HepG2 (cell line): ENCODE results near the gene RPL21. TPM values are rescaled to one million over a fixed set of nuclear protein-coding genes. Genes with fewer than 3 reads are reported as not detected.
"Not testable (repeated sequence)": the region's sequence is repeated elsewhere in the genome, so short reads cannot be mapped to it uniquely, and the experiment has no call there.

Source experiments
- ATAC-seq: fragments of 200-7000 bp; cut with Tn5 transposase; 3 replicates; pipeline ENCODE4 v1.9.1; 2020; ENCODE audit warnings: mild to moderate bottlenecking, moderate library complexity
- BruUV-seq: library from RNA; stranded (reverse); fragments of 400-500 nt; replicated peaks from 2 replicates; lab custom pipeline; 2021; lab: Mats Ljungman, UMichigan
- CTCF ChIA-PET: fragments of 300-600 bp; formaldehyde crosslinking; extraction: SDS; loops from one replicate; lab custom pipeline; 2021; ENCODE audit warnings: low total read pairs, inconsistent platforms, low intra/inter-chr PET ratio; lab: Yijun Ruan, JAX
- POLR2A ChIA-PET: fragments of 350-600 bp; sonication (Branson Sonifier 250); formaldehyde crosslinking; loops from one replicate; lab custom pipeline; 2020; ENCODE audit warnings: antibody characterized with exemption, inconsistent platforms; lab: Yijun Ruan, JAX
- DNase-seq: peaks from one replicate; pipeline ENCODE4 v3.0.0-alpha.2; 2015; ENCODE audit warnings: low spot score
- FAIRE-seq: peaks from 3 replicates; lab custom pipeline; 2011; peaks lifted over from hg19 to GRCh38; lab: Jason Lieb, UNC
- H2AFZ ChIP-seq: one replicate; pipeline ENCODE4 v1.6.1; 2011; ENCODE audit warnings: low read length, inconsistent platforms
- H3K27ac ChIP-seq: fragments of 300-600 bp; 3 replicates; pipeline ENCODE4 v1.8.0; 2011; ENCODE audit warnings: mixed run types, mild to moderate bottlenecking, mixed read lengths, low read length, inconsistent platforms; ENCODE audit not compliant: insufficient read depth; ENCODE audit errors: extremely low read length
- H3K27me3 ChIP-seq, 2 experiments: fragments of 200-600 bp in 1 of 2; 2 replicates in 1 of 2; 3 replicates in 1 of 2; pipeline versions ENCODE4 v1.6.0 to v1.8.0; 2011; ENCODE audit warnings: low read length in 2 of 2, mild to moderate bottlenecking in 2 of 2, moderate library complexity in 2 of 2, inconsistent platforms in 1 of 2; ENCODE audit not compliant: insufficient read depth in 2 of 2, control insufficient read depth in 1 of 2
- H3K36me3 ChIP-seq, 2 experiments: fragments of 200-600 bp in 1 of 2; replicated peaks in 1 of 2; 2 replicates in 1 of 2; 3 replicates in 1 of 2; pipeline versions ENCODE4 v1.5.1 to v1.8.0; 2011; ENCODE audit warnings: low read length in 2 of 2, inconsistent platforms in 1 of 2; ENCODE audit not compliant: insufficient read depth in 2 of 2, control insufficient read depth in 1 of 2
- H3K4me1 ChIP-seq: 2 replicates; pipeline ENCODE4 v1.5.1; 2012; ENCODE audit warnings: low read length, inconsistent platforms; ENCODE audit not compliant: insufficient read depth
- H3K4me2 ChIP-seq: 2 replicates; pipeline ENCODE4 v1.6.0; 2011; ENCODE audit warnings: low read depth, low read length, inconsistent platforms
- H3K4me3 ChIP-seq, 3 experiments: fragments of 200-600 bp in 1 of 3; sonication (generic), shearing (Covaris generic) in 1 of 3; replicated peaks in 1 of 3; 2 replicates each; pipeline ENCODE4 v1.5.1; 2011 to 2016; ENCODE audit warnings: low read length in 3 of 3, inconsistent platforms in 2 of 3, low read depth in 2 of 3, mild to moderate bottlenecking in 2 of 3, control low read depth in 1 of 3, mixed read lengths in 1 of 3; ENCODE audit not compliant: insufficient read depth in 1 of 3
- H3K79me2 ChIP-seq: one replicate; pipeline ENCODE4 v1.6.1; 2011; ENCODE audit warnings: low read length, inconsistent platforms; ENCODE audit not compliant: insufficient read depth
- H3K9ac ChIP-seq: 2 replicates; pipeline ENCODE4 v1.6.0; 2011; ENCODE audit warnings: mild to moderate bottlenecking, low read depth, low read length, inconsistent platforms; ENCODE audit not compliant: insufficient read depth
- H3K9me3 ChIP-seq: 2 replicates; pipeline ENCODE4 v1.5.1; 2012; ENCODE audit warnings: mild to moderate bottlenecking, low read length
- H4K20me1 ChIP-seq: 2 replicates; pipeline ENCODE4 v1.6.0; 2011; ENCODE audit warnings: inconsistent platforms, mild to moderate bottlenecking, low read length, moderate library complexity; ENCODE audit not compliant: insufficient read depth
- CREB3 ChIP-seq: sonication (generic); formaldehyde crosslinking; IDR thresholded peaks from 2 replicates; pipeline ENCODE4 v1.5.0; 2020; ENCODE audit warnings: missing genetic modification reagents
- ZBTB7A ChIP-seq: sonication (generic); formaldehyde crosslinking; IDR thresholded peaks from 2 replicates; pipeline ENCODE4 v1.8.0; 2022; ENCODE audit warnings: mild to moderate bottlenecking, missing genetic modification reagents
- ZNF275 ChIP-seq: sonication (generic); formaldehyde crosslinking; IDR thresholded peaks from 2 replicates; pipeline ENCODE4 v1.8.0; 2022; ENCODE audit warnings: missing genetic modification reagents, mild to moderate bottlenecking, inconsistent platforms, borderline replicate concordance
- ZNF530 ChIP-seq: sonication (generic); formaldehyde crosslinking; IDR thresholded peaks from 2 replicates; pipeline ENCODE4 v1.5.0; 2020; ENCODE audit warnings: low read depth, mild to moderate bottlenecking, missing genetic modification reagents
- ZNF597 ChIP-seq: sonication (generic); formaldehyde crosslinking; IDR thresholded peaks from 2 replicates; pipeline ENCODE4 v1.5.0; 2020; ENCODE audit warnings: missing genetic modification reagents
- ZNF7 ChIP-seq: IDR thresholded peaks from 2 replicates; pipeline ENCODE4 v1.6.1; 2016; ENCODE audit warnings: missing biosample characterization, missing genetic modification reagents
- ZNF800 ChIP-seq: sonication (generic); formaldehyde crosslinking; IDR thresholded peaks from 2 replicates; pipeline ENCODE4 v1.4.0; 2020; ENCODE audit warnings: missing genetic modification reagents
- WGBS: methylation state at CpG from one replicate; pipeline ENCODE4 v1.1.6; 2017; ENCODE audit warnings: low lambda C conversion rate; 5-methylcytosine and 5-hydroxymethylcytosine counted together
- in situ Hi-C: cut with HindIII; loops from 2 replicates; pipeline ENCODE4 v1.10.0; 2017; ENCODE audit warnings: low pct_unique_long_range_greater_than_20kb; ENCODE audit not compliant: extremely low pct_ligation_motif_present
- intact Hi-C: fragments of 100-400 bp; cut with micrococcal nuclease; formaldehyde crosslinking; loops from one replicate; pipeline ENCODE4 v1.10.0; 2022; ENCODE audit not compliant: unreplicated experiment
- polyA plus RNA-seq, 8 experiments: library from polyadenylated mRNA; depleted of rRNA in 3 of 8; stranded (reverse) in 7 of 8; unstranded in 1 of 8; fragments of >200 nt; fragmentation: Illumina TruSeq in 4 of 8; extraction: Trizol in 4 of 8; gene quantifications; 2 replicates each; pipeline versions ENCODE4 v1.2.1 to v1.2.3, GENCODE V29; 2011 to 2016; ENCODE audit warnings: low read depth in 4 of 8, missing spikeins in 1 of 8, mixed read lengths in 1 of 8; ENCODE audit not compliant: insufficient read depth in 1 of 8
- total RNA-seq, 5 experiments: library from RNA; depleted of rRNA; stranded (reverse); fragments of >200 nt; fragmentation: Illumina TruSeq; extraction: Trizol; gene quantifications; 2 replicates each; pipeline ENCODE4 v1.2.3, GENCODE V29; 2016; ENCODE audit warnings: low read depth in 1 of 5

Gene RPL21
- total and polyA plus RNA-seq, 2 of the 13 experiments (the other 11 are each of a cell fraction or from before 2014, with no cell fraction given): 1,234 to 1,261 TPM

- no peak for TF ChIP-seq CREB3 (CRISPR knock-in tag)
- TF ChIP-seq, all 625 proteins: peak for 0
Measured at GRCh38 chr13:27290715-27291114, 39.4 kb downstream of the RPL21 start (continued).

- BruUV-seq, FAIRE-seq, H3K9ac ChIP-seq, H3K36me3 ChIP-seq, ATAC-seq, in situ Hi-C loops, H3K4me3 ChIP-seq, POLR2A ChIA-PET, H4K20me1 ChIP-seq, CTCF ChIA-PET, H3K9me3 ChIP-seq, H3K27ac ChIP-seq, H3K4me1 ChIP-seq, intact Hi-C loops: not testable (repeated sequence)
- peaks cover 0 to 15% of the 10 kb centered on the region in 2 experiments; a peak in 1 of 5 replicates for H3K27me3 ChIP-seq
- 65% methylated on average over 8 of the region's 8 CpGs for WGBS
- TF ChIP-seq ZNF7: peak; percentile 40; the same call in 1 of the 2 replicates
- TF ChIP-seq, all 625 proteins: peak for 1; not testable (repeated sequence) for 624
- H2AFZ ChIP-seq, H3K4me2 ChIP-seq, DNase-seq, H3K79me2 ChIP-seq: not testable (repeated sequence)
Measured at GRCh38 chr13:27291967-27292366, 40.6 kb downstream of the RPL21 start.

GRCh38 chr13:27293076-27293691, 41.8 kb downstream of the RPL21 start:
- no peak overlapping the region for H3K4me2 ChIP-seq
- H3K9me3 ChIP-seq: no peaks in the 10 kb centered on the region
- H3K4me1 ChIP-seq: no peaks in the 10 kb centered on the region
- no peaks in the 10 kb centered on the region for H4K20me1 ChIP-seq
- H3K9ac ChIP-seq: no peak overlapping the region
- TF ChIP-seq ZNF800 (CRISPR knock-in tag) (no peak), ZBTB7A (no peak), ZNF597 (CRISPR knock-in tag) (no peak), ZNF275 (CRISPR knock-in tag) (no peak), ZNF530 (CRISPR knock-in tag) (no peak)
- 34% methylated on average over 8 of the region's 8 CpGs for WGBS
- POLR2A ChIA-PET: no interaction called here
- BruUV-seq: no TSS peak
- H3K79me2 ChIP-seq: no peaks in the 10 kb centered on the region
- peaks cover 0 to 15% of the 10 kb centered on the region in 2 experiments; a peak in 1 of 5 replicates for H3K27me3 ChIP-seq
- H3K36me3 ChIP-seq: no peaks in the 10 kb centered on the region
- H2AFZ ChIP-seq: no peak overlapping the region
- DNase-seq: no peak
- no peak for FAIRE-seq
- no peak for ATAC-seq
- in situ Hi-C loops: no loop called here
- intact Hi-C loops: no loop called here
- no peak overlapping the region for H3K4me3 ChIP-seq
- no peak overlapping the region for H3K27ac ChIP-seq
- CTCF ChIA-PET: no interaction called here
